Activated CD8-positive, alpha-beta memory T cell treated with anti-CD3 and anti-CD28 coated beads, Interleukin-2, amount 50 U/mL, for 48 hours (primary cell): ENCODE measurements around the gene BLOC1S3.
"Not testable (repeated sequence)": the region's sequence is repeated elsewhere in the genome, so short reads cannot be mapped to it uniquely, and the experiment has no call there.

Source experiments
- DNase-seq: peaks from one replicate; pipeline ENCODE4 v3.0.0-alpha.2; 2020

BLOC1S3 gene

DNA sequence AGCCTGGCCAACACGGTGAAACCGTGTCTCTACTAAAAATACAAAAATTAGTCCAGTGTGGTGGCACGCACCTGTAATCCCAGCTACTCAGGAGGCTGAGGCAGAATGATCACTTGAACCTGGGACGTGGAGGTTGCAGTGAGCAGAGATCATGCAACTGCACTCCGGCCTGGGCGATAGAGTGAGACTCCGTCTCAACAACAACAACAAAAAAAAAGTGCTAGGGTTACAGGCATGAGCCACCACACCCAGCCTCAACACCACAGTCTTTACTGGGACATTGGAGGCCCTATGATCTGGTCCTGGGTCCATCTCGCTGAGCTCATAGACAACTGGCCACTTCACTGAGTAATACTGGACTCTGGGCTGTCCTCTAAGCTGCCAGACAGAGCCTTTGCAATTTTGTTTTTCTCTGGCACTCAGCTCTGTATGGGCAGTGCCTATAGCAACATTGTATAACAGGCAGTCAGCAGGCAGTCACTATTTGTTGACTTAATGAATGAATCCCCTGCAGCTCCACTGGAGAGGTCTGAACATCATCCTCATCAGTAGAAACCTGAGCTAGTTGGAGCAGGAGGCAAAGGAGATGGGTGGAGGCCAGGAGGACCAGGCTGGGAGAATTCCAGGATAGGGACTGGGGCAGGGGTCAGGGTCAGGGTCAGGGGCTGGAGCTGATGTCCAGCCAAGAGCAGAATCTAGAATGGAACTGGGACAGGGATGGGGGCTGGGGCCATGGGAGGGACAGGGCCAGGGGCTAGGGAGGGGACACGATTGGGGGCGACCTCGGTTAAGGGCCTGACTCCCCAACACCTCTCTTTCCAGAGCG, 8.1 kb downstream of the BLOC1S3 start:
- DNase-seq: no peak

DNA sequence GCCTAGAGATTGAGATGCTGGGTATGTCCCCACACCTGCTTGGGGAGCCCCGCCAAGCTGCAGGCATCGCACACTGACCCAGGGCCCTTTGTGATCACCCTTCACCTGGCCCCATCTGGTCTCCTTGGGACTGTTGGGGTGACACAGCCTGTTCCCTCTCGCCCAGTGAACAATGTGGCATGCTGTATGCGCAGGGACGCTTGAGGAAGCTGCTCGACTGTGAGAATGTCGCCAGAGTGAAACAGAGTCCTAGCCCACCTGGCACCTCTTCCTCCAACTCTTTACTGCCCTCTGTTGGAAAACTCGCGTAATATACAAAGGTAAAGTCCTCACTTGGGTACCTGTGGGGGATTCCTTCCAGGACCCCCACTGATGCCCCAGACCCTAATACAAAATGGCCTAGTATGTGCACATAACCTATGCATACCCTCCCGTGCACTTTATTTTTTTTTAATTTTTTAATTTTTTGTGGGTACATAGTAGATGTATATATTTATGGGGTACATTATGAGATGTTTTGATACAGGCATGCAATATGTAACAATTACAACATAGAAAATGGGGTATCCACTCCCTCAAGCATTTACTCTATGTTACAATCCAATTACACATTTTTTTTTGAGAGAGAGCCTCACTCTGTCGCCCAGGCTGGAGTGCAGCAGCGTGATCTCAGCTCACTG, 9.0 kb downstream of the BLOC1S3 start:
- DNase-seq: peak; percentile 56

DNA sequence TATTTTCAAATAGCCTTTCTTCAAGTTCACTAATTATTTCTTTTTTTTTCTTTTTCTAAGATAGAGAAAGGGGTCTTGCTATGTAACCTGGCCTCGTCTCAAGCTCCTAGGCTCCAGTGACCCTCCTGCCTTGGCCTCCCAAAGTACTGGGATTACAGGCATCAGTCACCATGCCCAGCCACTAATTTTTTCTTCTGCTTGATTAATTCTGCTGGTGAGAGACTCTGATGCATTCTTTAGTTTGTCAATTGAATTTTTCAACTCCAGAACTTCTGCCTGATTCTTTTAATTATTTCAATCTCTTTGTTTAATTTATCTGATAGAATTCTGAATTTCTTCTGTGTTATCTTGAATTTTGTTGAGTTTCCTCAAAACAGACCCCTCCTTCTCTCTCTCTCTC, 11.4 kb downstream of the BLOC1S3 start:
- DNase-seq: no peak

DNA sequence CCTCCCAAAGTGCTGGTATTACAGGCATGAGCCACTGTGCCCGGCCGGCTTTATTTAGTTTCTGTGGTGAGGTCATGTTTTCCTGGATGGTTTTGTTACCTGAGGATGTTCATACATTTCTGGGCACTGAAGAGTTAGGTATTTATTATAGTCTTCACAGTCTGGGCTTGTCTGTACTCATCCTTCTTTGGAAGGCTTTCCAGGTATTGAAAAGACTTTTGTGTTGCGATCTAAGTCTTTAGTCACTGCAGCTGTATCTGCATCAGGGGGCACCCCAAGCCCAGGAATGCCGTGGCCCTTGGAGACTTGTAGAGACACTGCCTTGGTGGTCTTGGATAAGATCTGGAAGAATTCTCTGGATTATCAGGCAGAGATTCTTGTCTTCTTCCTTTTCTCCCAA, 12.8 kb downstream of the BLOC1S3 start:
- DNase-seq: no peak

DNA sequence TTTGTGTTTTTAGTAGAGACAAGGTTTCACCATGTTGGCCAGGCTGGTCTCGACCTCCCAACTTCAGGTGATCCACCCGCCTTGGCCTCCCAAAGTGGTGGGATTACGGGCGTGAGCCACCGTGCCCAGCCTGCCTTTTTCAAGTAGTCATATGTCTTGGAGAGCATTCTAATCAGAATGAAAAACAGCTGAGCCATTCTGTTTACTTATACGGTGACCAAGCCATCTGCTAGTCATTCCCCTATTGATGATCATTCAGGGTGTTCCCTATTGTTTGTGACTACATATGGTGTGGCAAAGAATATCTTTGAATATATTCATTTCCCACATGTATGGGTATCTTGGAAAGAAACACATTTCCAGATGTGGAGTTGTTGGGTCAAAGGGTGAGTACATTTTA, 17.2 kb downstream of the BLOC1S3 start:
- DNase-seq: no peak

DNA sequence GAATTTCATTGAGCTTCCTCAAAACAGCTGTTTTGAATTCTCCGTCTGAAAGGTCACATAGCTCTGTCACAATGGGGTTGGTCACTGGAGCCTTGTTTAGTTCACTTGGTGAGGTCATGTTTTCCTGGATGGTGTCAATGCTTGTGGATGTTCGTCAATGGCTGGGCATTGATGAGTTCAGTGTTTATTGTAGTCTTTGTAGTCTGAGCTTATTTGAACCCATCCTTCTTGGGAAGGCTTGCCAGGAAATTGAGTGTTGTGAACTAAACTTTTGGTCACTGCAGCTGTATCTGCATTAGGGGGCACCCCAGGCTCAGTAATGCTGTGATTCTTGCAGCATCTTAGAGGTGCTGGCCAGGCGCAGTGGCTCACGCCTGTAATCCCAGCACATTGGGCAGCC, 22.0 kb downstream of the BLOC1S3 start:
- no peak for DNase-seq

DNA sequence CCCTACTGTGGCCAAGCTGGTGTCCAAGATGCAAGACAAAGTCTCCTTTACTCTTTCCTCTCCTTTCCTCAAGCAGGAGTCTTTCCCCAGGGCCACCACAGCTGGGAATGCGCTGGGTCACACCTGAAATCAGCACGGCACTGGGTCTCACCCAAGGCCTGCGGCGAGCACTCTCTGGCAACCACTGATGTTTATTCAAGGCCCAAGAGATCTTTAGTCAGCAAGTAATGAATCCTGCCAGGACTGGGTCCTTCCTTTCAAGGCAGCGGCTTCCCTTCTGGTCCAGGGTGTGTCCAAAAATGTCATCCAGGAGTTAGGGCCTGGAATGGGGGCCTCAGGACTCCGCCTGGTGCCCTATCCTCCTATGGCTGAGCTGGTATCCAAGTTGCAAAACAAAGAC, 24.1 kb downstream of the BLOC1S3 start:
- DNase-seq: no peak

DNA sequence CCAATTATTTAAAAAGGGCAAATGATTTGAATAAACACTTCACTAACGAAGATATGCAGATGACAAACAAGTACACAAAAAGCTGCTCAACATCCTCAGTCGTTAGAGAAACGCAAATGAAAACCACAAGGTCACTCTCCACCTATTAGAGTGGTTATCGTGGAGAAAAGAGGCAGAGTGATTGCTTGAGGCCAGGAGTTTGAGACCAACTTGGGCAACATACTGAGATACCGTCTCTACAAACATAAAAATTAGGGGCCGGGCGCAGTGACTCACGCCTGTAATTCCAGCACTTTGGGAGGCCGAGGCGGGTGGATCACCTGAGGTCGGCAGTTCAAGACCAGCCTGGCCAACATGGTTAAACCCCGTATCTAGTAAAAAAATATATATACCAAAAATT, 27.2 kb downstream of the BLOC1S3 start:
- no peak for DNase-seq

DNA sequence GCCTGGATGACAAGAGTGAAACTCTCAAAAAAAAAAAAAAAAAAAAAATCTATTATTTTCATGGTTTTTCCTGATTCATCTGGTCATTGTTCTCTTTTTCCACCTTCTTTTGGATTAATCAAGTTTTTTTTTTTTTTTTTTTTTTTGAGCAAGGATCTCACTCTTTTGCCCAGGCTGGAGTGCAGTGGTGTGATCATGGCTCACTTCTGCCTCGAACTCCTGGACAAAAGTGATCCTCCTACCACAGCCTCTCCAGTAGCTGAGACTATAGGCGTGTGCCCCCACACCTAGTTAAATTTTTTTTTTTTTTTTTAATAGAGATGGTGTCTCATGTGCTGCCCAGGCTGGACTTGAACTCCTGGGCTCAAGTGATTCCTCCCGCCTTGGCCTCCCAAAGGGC, 27.7 kb downstream of the BLOC1S3 start:
- no peak for DNase-seq

DNA sequence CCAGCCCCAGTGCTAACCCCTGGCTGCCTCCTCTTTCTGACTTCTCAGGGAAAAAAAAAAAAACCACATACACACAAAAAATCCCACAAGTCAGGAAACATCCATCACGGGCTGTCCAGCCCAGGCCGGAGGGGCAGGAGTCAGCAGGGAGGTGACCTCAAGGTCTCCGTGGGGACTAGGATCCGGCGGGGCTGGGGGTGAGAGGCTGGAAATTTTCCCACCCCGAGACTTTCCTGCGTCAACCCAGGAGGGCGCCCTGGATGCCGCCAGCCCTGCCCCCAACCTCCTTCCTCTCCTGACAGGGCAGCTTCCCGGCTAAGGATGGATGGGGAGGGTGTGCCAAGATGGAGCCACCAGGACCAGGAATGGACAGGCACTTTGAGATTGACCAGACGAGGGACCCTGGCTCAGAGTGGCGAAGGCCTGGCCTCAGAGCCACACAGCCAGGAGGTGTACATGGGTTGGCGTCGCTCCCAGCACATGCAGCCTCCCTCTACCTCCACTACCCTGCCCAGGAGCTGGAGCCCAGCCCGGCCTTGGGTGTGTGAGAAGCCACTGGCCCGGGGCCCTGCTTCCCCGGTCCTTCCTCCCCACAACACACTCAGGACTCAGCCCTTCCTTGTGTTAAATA, 33.3 kb downstream of the BLOC1S3 start:
- DNase-seq: no peak

DNA sequence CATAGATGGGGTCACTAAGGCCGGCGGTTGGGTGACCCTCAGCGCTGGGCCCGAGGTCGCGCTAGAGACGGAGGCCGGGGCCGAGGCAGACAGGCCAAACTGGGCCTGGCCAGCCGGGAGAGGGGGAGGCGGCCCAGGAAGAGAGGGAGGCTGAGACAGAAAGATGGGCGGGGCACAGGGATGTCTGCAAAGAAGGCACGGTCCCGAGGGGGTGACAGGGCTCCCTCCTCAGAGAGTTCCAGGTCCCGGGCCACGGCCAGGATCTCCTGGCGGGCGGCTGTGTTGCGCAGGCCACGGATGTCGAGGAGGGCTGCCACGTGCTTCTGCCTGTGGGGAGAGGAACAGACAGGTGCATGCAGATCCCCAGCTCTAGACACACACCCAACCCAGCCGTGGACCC, 34.4 kb downstream of the BLOC1S3 start:
- DNase-seq: no peak

DNA sequence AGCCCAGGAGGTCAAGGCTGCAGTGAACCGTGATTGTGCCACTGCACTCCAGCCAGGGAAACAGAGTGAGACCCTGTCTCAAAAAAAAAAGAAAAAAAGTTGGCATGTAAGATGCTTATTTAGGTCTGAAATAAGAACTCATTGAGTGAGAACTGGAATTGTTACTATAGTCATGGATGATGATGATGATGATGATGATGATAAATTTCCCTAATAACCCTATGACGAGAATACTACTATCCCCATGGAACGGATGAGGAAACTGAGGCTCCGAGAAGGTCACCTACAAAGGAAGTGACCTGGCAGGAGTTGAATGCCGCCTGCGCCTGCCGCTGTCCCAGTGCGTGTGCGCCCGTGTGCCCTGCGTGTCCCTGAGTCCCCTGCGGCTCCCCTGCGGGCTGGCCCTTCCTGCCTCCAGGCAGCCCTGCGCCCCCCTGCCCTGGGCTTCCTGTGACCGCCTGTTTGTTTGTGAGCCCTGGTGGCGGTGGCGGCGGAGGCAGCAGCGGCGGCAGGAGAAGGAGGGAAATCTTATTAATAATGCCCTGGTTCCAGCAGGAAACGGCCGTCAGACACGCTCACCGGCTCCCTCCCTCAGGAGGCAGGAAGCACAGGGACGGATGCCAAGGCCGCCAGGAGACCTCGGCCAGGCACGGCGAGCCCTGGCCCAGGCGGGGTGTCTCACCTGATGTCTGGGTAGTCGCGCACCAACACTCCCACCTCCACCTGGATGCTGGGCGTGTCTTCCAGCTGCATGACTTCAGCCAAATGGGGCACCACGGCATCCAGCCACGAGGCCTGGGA, 37.0 kb downstream of the BLOC1S3 start:
- DNase-seq: no peak

DNA sequence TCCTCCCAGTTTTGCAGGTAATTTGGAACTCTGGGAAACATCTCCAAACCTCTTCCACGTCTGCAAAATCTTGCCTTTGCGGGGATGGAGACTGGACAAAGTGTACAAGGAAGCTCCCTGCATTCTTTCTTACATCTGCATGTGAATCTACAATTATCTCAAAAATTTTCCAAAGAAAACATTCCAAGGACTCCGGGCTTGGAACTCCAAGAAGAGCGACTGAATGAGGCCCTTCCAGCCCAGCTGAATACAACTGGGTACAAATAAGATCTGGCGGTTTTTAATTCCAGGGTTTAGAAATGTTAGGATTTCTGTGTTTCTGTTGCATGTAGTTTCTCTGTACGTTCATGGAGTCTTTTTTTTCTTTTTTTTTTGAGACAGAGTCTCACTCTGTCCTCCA, 38.1 kb downstream of the BLOC1S3 start:
- no peak for DNase-seq

DNA sequence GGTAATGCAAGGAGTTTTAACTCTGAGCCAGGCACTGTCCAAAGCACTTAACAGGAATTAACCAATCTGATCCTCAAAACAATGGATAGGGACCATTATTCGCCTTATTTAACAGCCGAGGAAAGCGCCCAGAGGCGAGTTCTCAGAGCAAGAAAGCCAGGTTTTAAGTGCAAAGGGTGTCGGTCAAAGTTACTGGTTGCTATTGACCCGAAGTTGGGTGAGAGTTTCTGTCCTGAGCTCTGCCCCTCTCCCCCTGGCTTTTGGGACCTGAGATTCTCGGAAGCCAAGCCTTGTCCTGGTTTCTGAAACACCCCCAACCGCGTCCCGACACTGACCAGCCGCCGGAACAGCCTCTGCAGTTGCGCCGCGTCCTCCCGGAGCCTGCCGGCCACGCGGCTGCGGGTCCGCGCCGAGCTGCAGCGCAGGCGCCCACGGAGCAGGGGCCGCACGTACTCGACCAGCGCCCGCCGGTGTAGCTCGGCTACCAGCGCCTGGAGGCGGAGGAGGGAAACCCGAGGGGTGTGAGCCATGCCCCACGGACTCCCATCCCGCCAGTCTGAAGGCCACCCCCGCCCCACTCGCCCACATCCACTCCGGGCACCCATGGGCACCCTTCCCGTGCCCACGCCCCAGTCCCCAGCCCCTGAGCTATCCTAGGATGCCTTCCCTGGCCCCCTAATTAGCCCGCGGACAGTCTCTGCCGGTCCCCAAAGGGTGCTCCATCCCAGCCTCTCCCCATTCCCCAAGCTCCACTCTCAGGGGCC, 38.8 kb downstream of the BLOC1S3 start:
- no peak for DNase-seq

DNA sequence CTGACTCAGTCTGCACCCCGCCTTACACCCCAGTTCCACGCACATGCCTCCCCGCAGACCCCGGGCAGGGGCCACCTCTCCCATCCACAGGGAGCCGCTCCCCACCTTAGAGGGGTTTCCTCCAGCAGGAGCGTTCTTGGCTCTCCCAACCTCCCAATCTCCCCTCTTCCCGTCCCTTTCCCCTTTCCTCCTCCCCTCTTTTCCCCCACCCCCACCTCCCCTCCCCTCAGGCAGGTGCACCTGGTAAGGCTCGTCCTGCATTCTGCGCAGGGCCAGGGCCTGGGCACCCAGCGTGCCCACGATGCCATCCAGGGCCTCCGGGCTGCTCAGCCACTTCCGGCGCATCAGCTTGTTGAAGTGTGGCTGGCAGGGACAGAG, 39.4 kb downstream of the BLOC1S3 start:
- no peak for DNase-seq

DNA sequence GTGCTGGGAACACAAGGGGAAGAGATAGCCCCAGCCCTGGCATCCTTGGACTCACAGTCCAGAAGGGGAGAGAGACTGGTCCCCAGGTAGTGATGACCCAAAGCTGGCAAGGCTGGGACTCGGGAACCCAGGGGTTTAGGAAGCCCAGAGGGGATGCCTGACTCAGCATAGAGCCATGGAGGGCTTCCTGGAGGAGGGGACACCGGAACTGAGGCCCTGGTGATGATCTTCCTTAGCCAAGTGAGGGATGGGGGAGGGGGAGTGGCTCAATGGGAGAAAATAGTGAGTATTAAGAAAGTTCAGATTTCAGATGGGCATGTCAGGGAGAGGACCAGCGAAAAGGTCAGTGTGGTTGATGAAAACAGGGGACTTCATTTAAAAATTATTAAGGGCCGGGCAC, 39.8 kb downstream of the BLOC1S3 start:
- DNase-seq: no peak

DNA sequence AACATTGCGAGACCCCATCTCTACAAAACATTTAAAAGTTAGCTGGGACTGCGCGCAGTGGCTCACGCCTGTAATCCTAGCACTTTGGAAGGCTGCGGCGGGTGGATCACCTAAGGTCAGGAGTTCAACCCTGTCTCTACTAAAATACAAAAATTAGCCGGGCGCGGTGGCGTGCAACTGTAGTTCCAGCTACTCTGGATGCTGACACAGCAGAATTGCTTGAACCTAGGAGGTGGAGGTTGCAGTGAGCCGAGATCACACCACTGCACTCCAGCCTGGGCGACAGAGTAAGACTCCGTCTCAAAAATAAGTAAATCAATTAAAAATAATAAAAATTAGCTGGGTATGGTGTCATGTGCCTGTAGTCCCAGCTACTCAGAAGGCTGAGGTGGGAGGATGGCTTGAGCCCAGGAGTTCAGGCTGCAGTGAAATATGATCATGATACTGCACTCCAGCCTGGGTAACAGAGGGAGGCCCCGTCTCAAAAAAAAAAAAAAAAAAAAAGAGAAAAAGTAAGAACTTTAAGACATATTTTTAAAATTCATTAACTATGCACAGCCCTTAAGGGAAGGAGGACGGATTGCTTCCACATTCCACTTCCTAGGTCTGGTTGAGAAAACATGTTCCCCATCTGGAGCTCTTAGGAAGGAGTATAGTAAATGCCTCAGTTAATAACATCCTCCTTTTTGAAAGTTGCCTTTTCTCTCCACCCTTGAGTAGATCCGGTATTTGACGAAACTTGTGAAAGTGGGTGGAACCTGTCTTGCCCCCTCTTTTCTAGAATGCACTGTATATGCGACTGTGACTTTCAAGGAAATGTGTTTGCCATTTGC, 40.5 kb downstream of the BLOC1S3 start:
- no peak for DNase-seq

DNA sequence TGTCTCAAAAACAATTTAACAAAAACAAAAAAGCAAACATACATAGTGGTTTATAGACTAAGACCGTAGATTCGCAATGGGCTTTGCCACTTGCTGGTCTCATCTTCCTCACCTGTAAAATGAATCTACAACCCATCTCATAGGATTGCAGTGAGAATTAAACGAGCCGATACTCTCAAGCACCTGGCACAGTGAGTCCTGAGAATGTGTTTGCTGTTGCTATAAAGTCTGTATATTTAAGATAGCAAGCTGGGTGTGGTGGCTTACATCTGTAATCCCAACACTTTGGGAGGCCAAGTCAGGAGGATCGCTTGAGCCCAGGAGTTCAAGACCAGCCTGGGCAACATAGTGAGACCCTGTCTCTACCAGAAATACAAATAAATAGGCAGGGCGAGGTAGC, 44.1 kb downstream of the BLOC1S3 start:
- DNase-seq: no peak

DNA sequence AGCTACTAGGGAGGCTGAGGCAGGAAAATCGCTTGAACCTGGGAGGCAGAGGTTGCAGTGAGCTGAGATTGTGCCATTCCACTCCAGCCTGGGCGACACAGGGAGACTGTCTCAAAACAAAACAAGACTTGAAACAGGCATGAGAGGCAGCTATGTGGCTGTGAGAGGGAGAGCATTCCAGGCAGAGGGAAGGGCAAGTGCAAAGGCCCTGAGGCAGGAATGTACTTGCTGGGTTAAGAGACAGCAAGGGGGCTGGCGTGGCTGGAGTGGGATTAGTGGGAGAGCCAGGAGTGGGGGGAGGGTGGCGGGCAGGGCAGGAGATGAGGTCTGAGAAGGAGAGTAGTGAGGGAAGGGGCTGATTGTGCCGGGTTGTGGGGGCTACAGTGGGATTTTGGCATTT, 45.3 kb downstream of the BLOC1S3 start:
- DNase-seq: no peak

DNA sequence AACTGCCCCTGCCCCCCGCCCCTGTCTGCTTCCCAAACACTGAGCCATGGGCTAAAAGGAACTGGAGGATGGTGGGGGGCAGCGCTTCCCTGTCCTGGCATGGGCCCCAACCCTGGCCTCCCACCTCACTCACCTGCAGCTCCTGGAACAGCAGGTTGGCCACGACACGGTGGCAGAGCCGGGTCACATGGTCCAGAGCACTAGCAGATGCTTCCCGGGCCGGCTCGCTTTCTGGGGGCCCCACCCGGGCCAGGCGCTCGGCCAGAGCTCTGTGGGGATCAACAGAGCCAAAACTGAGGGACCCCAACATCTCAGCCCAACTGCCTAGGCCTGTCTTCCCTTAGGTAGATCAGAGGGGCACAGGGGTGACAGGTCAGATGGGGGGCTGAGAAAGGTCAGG, 46.1 kb downstream of the BLOC1S3 start:
- DNase-seq: no peak

DNA sequence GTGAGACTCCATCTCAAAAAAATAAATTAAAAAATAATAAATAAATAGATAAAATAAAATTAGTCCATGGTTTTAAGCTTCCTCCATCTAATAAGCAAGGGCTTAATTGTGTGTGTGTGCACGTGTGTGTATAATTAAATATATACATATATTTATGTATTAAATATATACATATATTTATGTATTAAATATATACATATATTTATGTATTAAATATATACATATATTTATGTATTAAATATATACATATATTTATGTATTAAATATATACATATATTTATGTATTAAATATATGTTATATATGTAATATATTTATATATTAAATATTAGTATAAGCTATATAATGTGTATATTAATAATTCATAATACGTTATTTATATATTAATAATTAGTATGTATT, 50.5 kb downstream of the BLOC1S3 start:
- DNase-seq: not testable (repeated sequence)
